Activated CD4-positive, alpha-beta T cell treated with anti-CD3 and anti-CD28 coated beads, Interleukin-2, amount 50 U/mL, for 48 hours (primary cell): Measurements from ENCODE around the gene KHNYN.

Experiments used
- DNase-seq, 2 experiments: peaks; one replicate each; pipeline ENCODE4 v3.0.0-alpha.2; 2020

The KHNYN gene

DNA sequence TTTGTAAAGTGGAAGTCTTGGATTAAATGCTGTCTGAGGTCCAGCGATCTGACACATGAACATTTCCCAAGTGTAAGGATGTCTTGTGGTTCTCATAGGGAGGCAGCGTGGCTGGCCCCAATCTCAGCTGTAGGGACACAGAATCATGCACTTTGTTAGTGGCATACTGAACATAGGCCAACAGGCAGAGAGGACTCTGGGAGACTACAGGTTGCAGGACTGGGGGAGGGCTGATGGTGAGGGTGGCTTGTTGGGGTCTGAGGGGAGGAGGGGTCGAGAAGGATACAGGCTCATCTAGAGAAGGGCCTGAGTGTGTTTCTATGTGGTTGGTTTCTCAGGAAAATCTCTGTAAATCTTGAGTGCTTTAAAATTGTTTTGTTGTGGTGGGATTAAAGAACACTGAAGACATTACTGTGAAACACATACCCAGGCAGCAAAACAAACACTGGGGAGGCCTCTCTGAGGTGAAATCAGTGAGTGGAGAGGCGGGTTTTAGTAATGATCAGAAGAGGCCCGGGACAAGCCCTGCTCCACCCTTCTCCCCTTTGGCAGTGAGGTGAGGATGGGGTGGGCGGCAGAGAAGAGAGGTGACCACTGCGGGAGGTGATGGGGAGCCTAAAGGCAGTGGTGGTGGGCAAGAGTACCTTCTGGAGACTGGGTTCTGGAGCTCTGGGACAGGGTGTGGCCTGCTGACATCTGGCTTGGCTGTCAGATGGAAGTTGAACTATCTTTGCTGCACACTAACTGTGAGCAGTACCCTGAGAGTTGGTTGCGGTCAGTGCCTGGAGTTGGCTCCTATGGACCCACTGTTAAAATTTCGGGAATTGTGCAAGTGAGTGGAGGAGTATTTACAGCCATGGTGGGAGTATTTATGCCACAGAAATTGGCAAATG lies 27.7 kb upstream of the KHNYN start:
- no peak for DNase-seq

DNA sequence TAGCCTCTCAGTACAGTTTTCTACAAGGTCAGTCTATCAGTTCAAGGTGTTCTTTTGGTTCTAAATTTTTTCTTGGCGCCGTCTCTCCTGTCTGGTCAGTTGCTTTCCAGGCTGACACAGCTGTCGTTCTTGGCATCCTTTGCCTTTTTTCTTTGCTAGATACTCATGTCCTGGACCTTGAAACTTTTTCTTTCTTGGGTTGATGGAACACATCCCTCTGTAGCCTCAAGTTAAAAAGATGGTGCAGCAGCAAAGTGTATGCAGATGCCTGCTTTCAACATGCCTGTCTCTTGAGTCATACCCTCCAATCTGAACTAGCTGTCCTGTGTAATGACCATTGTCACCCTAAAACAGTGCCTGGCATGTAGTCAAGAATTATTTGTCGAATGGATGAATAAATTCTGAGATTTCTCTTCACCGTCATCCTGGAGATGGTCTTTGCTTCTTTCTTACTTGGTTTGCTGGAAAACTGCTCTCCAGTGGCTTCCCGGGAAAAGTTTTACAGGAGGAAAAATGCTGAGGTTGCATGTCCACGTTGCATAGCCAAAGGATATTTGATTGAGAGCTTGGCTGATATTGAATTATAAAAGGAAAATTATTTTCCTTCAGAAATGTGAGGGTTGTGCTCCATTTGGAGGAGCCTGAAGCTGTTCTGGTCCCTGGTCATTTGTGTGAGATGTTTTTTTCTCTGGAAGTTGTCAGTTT lies 26.3 kb upstream of the KHNYN start:
- no peak for DNase-seq

DNA sequence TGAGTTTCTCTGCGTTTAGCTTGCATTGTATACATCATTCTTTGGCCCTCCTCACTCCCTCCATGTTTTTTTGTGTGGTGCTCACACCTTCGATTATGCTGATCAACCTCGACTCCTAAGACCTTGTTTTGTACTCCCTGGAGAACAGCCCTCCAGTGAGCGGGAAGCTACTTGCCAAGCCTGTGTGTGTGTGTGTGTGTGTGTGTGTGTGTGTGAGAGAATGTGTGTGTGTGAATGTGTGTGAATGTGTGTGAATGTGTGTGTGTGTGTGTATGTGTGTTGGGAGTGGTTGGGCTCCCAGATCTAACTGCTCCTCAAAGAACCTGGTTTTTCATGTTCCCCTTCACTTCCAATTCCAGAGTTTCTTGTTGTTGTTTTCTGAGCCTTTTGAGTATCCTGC lies 24.9 kb upstream of the KHNYN start:
- no peak for DNase-seq

DNA sequence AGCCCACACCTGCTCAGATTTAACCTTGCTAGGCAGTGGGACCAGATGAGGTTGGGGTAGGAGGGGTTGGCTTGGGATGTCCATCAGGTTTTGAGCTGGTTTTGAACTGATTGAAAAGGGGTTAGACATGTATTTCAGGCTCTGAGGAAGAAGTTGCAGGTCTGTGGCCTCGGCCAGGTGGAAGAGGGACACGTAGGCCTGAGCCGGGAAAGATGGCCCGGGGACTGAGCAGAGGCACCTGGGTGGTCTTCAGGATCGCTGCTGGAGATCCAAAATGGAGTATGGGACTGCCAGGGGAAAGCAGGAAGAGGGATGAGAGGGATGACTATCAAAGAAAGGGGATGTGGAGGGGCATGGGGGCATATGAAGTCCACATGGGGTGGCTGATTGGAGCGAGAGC lies 23.3 kb upstream of the KHNYN start:
- no peak for DNase-seq

DNA sequence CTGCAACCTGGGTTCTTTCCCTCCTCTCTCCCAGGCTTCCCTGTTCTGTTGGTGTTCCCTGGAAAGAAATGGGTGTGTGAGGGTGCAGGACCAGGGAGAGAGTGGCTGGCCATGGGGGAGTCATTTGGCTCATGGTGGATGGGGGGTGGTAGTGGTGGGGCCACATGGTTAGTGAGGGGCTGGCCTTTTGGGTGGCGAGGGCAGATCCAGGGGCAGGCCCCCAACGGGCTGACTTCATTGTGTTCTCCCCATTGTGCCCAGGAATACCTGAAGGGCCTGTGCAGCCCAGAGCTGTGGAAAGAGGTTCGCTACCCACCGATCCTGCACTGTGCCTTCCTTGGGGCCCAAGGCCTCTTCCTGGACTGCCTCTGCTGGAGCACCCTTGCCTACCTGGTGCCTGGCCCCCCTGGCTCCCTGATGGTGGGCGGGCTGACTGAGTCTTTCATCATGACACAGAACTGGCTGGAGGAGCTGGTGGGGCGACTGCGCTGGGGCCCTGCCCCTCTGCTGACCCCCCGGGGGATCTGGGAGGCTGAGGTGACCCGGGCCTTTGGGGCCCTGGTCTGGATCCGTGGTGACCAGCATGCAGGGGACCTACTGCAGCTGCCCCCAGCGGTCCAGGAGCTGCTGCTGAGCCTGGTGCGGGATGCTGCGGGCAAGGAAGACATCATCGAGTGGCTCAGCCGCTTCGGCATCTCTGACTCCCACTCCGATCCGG lies 22.0 kb upstream of the KHNYN start:
- no peak for DNase-seq

DNA sequence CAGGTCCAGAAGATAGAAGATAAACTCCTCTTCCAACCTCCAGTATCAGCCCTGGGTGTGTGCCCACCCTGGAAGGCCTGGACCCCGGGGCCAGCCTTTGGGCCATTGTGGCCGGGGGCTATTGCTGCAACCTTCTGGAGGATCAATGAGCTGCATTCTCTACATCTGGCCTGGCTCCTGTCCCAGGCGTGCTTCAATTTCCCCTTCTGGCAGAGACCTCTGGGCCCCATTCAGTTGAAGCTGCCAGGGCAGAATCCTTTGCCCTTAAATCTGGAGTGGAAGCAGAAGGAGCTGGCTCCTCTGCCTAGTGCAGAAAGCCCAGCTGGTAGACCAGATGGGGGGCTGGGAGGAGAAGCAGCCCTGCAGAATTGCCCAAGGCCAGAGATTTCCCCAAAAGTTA lies 21.0 kb upstream of the KHNYN start:
- no peak for DNase-seq

DNA sequence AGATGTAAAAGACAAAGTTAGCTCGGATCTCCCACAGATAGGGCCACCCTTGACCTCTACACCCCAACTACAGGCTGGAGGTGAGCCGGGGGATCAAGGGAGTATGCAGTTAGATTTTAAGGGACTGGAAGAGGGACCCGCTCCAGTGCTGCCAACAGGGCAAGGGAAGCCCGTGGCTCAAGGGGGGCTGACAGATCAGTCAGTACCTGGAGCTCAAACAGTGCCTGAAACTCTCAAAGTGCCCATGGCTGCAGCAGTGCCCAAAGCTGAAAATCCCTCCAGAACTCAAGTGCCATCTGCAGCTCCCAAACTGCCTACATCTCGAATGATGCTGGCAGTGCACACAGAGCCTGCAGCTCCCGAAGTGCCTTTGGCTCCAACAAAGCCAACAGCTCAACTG lies 20.6 kb upstream of the KHNYN start:
- no peak for DNase-seq

DNA sequence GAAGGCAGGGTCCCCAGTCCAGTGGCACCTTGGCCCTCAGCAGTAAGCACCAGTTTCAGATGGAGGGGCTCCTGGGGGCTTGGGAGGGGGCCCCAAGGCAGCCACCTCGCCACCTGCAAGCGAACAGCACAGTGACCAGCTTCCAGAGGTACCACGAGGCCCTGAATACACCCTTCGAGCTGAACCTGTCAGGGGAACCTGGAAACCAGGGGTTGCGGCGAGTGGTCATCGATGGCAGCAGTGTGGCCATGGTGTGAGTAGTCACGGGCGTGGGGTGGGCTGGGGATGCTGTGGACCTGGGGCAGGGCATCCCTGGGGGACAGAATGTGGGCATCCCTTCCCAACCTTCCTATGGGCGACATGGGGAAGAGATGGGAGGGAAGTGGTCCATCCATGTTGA lies 19.8 kb upstream of the KHNYN start:
- no peak for DNase-seq

DNA sequence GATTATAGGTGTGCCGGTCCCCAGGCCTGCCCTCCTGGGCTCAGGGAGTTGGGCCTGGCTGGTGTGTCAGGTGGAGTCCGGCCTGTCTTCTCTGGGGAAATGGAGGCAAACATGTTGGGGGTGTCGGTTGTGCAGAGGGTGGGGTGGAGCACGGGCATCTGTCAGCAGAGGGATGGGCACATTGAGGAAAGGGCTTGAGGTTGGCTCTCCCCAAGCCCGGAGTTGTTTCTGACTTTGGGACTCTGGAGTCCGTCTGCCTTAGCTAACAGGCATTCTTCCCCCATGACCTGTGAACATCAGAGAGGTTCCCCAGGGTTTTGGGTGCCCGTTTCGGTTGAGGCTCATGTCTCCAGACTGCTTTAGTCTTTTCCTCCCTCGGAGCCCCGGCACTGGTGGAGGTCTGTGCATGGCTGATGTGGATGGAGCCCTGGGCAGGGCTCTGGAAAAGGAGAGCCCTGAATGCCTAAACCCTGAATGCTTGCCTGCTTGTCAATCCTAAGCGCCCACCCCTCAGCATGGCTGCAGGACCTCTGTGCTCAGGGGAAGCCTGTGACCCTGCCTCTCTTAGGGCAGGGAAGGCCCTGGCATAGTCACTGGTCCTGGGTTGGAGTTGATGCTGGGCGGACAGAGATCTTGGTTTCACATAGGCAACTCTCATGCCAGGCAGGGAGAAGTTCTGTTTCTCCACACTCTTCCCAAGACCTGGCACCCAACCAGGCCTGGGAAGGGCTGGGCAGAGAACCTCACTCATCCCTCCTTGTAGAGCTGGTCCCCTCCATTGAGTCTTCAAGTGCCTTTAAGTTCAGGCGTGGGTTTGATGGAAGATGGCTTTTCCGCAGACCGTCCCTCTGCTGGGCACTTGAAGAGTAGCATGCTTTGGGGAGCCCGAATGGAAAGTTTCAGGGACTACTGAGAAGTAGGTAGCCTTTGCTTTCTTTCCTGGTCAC lies 18.0 kb upstream of the KHNYN start:
- peak in 1 of 2 experiments; percentile 38 for DNase-seq

DNA sequence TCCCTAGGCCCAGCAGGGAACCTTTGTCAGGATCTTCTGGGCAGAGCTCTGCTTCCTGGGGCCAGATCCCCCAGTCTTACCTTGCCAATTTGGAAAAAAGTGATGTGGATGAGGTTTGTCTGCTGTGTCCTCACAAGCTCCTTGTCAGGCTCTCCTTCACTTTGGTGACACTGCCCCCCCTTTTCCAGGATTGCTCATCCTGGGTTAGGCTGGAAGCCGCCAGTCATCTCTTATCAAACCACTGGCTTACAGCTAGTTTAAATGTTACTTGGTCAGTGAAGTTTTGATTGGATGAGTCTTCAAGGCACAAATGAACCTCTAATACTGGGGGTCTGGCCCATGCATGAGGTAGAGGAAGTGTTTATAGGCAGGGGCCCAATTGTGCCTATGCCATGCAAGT lies 15.7 kb upstream of the KHNYN start:
- no peak for DNase-seq

DNA sequence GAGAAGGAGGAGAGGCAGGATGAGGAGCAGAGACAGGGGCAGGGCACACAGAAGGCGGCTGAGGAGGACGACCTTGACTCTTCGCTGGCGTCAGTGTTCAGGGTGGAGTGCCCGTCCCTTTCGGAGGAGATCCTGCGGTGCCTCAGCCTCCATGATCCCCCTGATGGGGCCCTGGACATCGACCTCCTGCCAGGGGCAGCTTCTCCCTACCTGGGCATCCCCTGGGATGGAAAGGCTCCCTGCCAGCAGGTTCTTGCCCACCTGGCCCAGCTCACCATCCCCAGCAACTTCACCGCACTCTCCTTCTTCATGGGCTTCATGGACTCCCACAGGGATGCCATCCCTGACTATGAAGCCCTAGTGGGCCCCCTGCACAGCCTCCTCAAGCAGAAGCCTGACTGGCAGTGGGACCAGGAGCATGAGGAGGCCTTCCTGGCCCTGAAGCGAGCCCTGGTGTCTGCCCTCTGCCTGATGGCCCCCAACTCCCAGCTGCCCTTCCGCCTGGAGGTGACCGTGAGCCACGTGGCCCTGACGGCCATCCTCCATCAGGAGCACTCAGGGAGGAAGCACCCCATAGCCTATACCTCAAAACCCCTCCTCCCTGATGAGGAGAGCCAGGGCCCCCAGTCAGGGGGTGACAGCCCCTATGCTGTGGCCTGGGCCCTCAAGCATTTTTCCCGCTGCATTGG lies 14.9 kb upstream of the KHNYN start:
- no peak for DNase-seq

DNA sequence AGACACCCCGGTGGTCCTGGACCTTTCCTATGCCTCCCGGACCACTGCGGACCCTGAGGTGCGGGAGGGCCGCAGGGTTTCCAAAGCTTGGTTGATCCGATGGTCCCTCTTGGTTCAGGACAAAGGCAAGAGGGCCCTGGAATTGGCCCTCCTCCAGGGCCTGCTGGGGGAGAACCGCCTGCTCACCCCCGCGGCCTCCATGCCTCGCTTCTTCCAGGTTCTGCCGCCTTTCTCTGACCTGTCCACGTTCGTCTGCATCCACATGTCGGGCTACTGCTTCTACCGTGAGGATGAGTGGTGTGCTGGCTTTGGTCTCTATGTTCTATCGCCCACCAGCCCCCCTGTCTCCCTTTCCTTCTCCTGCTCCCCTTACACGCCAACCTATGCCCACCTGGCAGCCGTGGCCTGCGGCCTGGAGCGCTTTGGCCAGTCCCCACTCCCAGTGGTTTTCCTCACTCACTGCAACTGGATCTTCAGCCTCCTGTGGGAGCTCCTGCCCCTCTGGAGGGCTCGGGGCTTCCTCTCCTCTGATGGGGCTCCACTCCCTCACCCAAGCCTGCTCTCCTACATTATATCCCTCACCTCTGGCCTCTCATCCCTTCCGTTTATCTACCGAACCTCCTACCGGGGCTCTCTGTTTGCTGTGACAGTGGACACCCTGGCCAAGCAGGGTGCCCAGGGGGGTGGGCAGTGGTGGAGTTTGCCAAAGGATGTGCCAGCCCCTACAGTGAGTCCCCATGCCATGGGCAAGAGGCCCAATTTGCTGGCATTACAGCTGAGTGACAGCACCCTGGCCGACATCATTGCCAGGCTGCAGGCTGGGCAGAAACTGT lies 14.1 kb upstream of the KHNYN start:
- no peak for DNase-seq

DNA sequence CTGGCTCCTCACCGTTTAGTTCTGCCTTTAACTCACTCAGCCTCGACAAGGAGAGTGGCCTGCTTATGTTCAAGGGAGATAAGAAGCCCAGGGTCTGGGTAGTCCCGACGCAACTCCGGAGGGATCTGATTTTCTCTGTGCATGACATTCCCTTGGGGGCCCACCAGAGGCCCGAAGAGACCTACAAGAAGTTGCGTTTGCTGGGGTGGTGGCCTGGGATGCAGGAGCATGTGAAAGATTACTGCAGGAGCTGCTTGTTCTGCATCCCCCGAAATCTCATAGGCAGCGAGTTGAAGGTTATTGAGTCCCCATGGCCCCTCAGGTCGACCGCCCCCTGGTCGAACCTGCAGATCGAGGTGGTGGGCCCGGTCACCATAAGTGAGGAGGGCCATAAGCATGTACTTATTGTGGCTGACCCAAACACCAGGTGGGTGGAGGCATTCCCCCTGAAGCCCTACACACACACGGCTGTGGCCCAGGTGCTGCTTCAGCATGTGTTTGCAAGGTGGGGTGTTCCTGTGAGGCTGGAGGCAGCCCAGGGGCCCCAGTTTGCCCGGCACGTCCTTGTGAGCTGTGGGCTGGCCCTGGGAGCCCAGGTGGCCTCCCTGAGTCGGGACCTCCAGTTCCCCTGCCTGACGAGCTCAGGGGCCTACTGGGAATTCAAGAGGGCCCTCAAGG lies 13.4 kb upstream of the KHNYN start:
- DNase-seq: no peak

DNA sequence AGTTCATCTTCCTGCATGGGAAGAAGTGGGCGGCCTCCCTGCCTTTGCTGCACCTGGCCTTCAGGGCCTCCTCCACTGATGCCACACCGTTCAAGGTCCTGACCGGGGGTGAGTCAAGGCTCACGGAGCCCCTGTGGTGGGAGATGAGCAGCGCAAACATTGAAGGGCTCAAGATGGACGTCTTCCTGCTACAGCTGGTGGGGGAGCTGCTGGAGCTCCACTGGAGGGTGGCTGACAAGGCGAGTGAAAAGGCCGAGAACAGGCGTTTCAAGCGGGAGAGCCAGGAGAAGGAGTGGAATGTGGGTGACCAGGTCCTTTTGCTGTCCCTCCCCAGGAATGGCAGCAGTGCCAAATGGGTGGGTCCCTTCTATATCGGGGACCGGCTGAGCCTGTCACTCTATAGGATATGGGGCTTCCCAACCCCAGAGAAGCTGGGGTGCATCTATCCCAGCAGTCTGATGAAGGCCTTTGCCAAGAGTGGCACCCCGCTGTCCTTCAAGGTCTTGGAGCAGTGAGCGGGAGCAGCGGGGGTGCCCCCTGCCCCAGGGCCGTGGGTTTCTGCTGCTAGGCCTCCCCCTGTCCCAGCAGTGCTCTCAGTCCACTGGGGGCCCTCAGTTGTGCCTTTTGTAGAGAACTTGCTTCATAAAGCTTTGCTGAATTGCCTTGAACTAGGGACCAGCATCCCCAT lies 12.7 kb upstream of the KHNYN start:
- DNase-seq: no peak

DNA sequence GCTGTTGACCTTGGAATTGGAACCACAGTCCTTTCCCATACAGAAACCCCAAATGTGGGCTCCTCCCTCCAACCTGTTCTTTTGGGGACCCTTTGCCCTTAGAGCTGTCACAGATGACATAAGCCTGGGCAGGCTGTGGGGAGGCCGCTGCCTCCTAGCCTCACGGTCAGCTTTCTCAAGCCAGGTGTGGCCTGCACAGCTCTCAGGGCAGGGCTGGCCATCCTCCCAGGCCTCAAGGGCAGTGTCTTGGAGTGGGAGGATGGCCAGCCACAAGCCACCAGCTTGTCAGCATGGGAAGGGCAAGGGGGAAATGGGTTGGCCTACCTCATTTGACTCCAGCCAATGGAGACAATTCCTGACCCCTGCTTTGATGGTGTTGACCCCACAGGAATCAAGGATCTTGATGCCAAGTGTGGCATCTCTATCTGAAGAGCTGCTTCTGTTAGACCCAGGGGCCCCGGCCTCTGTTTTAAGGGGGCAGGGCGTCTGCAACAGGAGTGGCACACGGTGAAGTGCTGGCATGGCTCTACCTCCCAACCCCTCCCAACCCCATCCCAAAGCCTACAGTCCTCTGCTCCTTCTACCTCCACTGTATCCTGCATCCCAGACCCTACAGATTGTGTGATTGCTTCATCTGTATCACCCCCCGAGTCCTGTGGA lies 11.8 kb upstream of the KHNYN start:
- DNase-seq: no peak

DNA sequence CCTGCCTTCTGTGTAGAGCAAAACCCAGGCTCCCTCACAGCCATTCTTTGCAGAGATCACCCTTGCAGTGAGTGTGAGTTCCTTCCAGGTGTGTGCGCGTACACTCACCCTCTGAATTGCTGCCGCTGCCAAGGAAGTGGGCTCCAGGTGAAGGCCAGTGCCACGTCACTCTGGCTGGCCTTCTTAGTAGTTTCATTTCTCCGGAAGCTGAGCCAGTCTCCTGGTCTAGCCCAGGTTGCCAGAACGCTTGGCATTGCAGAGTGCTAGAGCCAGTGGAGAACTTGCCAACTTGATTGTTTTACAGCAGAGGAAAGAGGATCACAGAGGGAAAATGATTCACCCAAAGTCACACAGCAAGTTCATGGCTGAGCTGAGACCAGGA lies 11.3 kb upstream of the KHNYN start:
- DNase-seq: no peak

DNA sequence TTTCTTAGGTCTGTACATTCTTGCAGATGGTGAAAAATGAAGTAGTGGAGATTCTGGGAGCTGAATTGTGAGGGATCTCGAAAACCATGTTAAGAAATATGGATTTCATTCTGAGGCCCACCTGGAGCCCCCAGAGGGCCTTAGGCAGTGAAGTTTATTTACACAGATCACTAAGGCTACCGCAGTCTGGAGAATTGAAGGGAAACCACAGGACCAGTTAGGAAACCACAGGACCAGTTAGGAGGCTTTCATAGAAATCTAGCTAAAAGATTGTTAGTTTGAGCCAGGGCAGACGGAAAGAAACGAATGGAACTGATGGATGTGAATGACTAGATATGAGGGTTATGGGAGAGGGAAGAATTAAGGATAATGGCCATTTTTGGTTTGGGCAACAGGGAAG lies 7.5 kb upstream of the KHNYN start:
- no peak for DNase-seq

DNA sequence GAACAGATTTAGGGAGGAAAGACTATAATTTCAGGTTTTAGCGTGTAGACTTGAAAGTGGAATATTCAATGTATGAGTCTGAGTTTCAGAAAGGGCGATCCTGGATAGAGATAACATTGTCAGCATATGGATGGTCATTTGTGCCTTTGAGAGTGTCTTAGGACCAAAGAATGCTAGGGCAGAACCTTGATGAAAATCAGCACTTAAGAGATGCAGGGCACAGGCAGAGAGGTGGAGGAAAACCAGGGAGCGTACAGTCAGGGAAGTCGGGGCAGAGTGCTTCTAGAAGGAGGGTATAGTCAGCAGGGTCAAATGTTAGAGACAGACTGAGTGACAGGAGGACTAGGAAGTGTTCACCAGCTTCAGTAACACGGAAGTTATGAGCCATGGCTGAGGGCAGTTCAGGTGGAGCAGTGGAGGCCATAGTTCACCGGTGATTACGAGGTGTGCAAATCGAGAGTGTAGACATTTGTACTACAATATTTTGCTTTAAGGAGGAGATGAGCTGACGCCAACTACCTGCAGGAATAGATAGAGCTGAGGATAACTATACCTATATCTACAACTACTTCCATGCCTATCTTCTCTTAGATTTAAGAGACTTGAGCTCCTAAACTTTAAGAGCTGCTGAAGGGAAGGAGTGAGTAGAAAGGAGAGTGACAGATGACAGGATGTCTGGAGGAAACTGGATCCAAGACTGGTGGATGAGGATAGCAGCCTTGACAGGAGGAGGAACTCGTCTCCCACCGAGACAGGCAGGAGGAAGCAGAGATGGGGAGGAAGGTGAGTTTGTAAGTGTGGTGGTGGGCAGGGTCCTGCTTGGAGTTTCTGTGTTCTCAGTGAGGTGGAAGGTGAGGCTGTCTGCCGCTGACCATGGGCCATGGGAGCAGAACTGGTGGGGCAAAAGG lies 6.8 kb upstream of the KHNYN start:
- DNase-seq: no peak
